Measurements from ENCODE around the gene PEDS1.

DNA sequence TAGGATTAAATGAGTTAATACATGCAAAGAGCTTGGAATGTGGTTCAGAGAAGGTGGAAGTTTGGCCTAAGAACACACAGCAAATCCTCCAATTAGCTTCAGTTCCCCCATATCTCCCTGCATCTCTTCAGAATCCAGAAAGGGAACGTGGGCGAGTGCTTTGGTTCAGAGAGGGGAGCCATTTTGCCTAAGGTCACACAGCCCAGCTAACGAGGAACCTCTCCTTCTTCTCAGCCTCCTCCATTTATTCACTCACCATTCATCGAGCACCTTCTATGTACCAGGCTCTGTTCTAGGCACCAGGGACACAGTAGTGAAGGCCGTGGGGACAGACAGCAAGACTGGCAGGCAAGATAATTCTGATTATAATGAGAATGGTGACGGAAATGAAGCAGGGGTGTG is 34.8 kb upstream of the PEDS1 start:
- TF ChIP-seq ZNF292 (tag by site-specific recombination; IDR thresholded peaks at IDR 0.05; ENCODE audit: borderline replicate concordance, low read depth) = no peak
- TF ChIP-seq, protein P1, sequence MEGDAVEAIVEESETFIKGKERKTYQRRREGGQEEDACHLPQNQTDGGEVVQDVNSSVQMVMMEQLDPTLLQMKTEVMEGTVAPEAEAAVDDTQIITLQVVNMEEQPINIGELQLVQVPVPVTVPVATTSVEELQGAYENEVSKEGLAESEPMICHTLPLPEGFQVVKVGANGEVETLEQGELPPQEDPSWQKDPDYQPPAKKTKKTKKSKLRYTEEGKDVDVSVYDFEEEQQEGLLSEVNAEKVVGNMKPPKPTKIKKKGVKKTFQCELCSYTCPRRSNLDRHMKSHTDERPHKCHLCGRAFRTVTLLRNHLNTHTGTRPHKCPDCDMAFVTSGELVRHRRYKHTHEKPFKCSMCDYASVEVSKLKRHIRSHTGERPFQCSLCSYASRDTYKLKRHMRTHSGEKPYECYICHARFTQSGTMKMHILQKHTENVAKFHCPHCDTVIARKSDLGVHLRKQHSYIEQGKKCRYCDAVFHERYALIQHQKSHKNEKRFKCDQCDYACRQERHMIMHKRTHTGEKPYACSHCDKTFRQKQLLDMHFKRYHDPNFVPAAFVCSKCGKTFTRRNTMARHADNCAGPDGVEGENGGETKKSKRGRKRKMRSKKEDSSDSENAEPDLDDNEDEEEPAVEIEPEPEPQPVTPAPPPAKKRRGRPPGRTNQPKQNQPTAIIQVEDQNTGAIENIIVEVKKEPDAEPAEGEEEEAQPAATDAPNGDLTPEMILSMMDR (tag by site-specific recombination; IDR thresholded peaks at IDR 0.05) = no peak
- no peak for TF ChIP-seq ZNF311 (tag by site-specific recombination; IDR thresholded peaks at IDR 0.05; ENCODE audit: borderline replicate concordance)
- TF ChIP-seq, protein P2, sequence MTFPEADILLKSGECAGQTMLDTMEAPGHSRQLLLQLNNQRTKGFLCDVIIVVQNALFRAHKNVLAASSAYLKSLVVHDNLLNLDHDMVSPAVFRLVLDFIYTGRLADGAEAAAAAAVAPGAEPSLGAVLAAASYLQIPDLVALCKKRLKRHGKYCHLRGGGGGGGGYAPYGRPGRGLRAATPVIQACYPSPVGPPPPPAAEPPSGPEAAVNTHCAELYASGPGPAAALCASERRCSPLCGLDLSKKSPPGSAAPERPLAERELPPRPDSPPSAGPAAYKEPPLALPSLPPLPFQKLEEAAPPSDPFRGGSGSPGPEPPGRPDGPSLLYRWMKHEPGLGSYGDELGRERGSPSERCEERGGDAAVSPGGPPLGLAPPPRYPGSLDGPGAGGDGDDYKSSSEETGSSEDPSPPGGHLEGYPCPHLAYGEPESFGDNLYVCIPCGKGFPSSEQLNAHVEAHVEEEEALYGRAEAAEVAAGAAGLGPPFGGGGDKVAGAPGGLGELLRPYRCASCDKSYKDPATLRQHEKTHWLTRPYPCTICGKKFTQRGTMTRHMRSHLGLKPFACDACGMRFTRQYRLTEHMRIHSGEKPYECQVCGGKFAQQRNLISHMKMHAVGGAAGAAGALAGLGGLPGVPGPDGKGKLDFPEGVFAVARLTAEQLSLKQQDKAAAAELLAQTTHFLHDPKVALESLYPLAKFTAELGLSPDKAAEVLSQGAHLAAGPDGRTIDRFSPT (tag by site-specific recombination; IDR thresholded peaks at IDR 0.05) = no peak
- TF ChIP-seq, protein P3, sequence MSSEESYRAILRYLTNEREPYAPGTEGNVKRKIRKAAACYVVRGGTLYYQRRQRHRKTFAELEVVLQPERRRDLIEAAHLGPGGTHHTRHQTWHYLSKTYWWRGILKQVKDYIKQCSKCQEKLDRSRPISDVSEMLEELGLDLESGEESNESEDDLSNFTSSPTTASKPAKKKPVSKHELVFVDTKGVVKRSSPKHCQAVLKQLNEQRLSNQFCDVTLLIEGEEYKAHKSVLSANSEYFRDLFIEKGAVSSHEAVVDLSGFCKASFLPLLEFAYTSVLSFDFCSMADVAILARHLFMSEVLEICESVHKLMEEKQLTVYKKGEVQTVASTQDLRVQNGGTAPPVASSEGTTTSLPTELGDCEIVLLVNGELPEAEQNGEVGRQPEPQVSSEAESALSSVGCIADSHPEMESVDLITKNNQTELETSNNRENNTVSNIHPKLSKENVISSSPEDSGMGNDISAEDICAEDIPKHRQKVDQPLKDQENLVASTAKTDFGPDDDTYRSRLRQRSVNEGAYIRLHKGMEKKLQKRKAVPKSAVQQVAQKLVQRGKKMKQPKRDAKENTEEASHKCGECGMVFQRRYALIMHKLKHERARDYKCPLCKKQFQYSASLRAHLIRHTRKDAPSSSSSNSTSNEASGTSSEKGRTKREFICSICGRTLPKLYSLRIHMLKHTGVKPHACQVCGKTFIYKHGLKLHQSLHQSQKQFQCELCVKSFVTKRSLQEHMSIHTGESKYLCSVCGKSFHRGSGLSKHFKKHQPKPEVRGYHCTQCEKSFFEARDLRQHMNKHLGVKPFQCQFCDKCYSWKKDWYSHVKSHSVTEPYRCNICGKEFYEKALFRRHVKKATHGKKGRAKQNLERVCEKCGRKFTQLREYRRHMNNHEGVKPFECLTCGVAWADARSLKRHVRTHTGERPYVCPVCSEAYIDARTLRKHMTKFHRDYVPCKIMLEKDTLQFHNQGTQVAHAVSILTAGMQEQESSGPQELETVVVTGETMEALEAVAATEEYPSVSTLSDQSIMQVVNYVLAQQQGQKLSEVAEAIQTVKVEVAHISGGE (tag by site-specific recombination; conservative IDR thresholded peaks at IDR 0.05; ENCODE audit: low read depth) = no peak
- no peak for TF ChIP-seq ZNF76 (tag by site-specific recombination; IDR thresholded peaks at IDR 0.05; ENCODE audit: borderline replicate concordance, low read depth)
- 0 out of 2 replicates have a peak, but pooled peaks have one; percentile 27 for TF ChIP-seq ZNF24 (tag by site-specific recombination; IDR thresholded peaks at IDR 0.05)
- no peak for TF ChIP-seq HOXA7 (CRISPR knock-in tag; IDR thresholded peaks at IDR 0.05; ENCODE audit: borderline replicate concordance)
- TF ChIP-seq, protein P4, sequence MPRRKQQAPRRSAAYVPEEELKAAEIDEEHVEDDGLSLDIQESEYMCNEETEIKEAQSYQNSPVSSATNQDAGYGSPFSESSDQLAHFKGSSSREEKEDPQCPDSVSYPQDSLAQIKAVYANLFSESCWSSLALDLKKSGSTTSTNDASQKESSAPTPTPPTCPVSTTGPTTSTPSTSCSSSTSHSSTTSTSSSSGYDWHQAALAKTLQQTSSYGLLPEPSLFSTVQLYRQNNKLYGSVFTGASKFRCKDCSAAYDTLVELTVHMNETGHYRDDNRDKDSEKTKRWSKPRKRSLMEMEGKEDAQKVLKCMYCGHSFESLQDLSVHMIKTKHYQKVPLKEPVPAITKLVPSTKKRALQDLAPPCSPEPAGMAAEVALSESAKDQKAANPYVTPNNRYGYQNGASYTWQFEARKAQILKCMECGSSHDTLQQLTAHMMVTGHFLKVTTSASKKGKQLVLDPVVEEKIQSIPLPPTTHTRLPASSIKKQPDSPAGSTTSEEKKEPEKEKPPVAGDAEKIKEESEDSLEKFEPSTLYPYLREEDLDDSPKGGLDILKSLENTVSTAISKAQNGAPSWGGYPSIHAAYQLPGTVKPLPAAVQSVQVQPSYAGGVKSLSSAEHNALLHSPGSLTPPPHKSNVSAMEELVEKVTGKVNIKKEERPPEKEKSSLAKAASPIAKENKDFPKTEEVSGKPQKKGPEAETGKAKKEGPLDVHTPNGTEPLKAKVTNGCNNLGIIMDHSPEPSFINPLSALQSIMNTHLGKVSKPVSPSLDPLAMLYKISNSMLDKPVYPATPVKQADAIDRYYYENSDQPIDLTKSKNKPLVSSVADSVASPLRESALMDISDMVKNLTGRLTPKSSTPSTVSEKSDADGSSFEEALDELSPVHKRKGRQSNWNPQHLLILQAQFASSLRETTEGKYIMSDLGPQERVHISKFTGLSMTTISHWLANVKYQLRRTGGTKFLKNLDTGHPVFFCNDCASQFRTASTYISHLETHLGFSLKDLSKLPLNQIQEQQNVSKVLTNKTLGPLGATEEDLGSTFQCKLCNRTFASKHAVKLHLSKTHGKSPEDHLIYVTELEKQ (tag by site-specific recombination; IDR thresholded peaks at IDR 0.05; ENCODE audit: borderline replicate concordance) = no peak
- no peak for TF ChIP-seq ZNF776 (tag by site-specific recombination; IDR thresholded peaks at IDR 0.05; ENCODE audit: borderline replicate concordance)
- no peak for TF ChIP-seq ZNF777 (tag by site-specific recombination; IDR thresholded peaks at IDR 0.05; ENCODE audit: borderline replicate concordance)
- TF ChIP-seq ZNF274 (IDR thresholded peaks at IDR 0.05; ENCODE audit: low read length) = no peak
- TF ChIP-seq ZNF274 (tag by site-specific recombination; IDR thresholded peaks at IDR 0.05; ENCODE audit: borderline replicate concordance) = no peak
